ENCODE measurements around the gene PPIF.

DNA sequence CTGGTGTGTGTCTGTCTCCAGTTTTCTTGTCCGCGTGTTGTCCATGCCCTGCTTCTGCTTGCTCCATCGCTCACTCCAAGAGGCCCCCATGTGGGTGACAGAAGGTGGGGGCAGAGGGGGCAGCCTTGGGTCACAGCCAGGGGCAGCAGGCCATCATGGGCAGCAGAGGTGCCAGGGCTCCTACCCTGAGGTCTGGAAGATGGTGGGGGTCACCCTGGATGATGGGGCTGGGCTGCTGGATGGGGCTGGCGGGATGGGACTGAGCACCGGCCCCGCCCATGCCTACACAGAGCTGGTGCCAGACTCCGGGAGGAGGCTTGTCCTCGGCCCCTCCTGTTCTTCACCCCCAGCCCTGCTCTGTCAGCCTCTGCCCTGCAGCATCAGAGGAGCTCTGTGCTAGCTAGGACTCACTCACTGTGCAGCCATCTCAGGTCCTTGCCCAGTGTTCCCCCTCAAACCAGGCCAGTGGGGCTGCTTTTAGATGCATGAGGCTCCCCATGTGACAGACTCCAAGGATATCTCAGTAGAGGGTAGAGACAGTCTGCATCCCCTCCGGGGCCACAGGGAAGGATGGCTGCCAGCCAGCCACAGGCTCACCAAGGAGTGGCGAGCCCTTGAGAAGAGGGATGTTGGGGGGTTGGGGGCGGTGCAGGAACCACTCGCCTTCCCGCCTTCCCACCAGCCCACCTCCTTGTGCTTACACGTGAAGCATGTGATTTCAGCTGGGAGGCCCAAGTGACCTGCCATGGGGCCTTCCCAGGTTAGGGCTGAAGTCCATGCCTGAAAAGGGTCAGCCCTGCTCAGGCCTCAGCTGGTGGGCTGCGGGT is 35.5 kb upstream of the PPIF start:
- TF ChIP-seq POLR2A (IDR thresholded peaks at IDR 0.05), result no peak
- TF ChIP-seq, protein P1, sequence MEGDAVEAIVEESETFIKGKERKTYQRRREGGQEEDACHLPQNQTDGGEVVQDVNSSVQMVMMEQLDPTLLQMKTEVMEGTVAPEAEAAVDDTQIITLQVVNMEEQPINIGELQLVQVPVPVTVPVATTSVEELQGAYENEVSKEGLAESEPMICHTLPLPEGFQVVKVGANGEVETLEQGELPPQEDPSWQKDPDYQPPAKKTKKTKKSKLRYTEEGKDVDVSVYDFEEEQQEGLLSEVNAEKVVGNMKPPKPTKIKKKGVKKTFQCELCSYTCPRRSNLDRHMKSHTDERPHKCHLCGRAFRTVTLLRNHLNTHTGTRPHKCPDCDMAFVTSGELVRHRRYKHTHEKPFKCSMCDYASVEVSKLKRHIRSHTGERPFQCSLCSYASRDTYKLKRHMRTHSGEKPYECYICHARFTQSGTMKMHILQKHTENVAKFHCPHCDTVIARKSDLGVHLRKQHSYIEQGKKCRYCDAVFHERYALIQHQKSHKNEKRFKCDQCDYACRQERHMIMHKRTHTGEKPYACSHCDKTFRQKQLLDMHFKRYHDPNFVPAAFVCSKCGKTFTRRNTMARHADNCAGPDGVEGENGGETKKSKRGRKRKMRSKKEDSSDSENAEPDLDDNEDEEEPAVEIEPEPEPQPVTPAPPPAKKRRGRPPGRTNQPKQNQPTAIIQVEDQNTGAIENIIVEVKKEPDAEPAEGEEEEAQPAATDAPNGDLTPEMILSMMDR (IDR thresholded peaks at IDR 0.05), result no peak
